Thyroid gland (tissue), 4 donors: ENCODE results near the gene POU2AF3. TPM values are rescaled to one million over a fixed set of nuclear protein-coding genes. Genes with fewer than 3 reads are reported as not detected.

ENCODE experiments used
- DNase-seq, 2 donors: peaks; one replicate each; pipeline ENCODE4 v3.0.0-alpha.2; 2019
- H3K27ac ChIP-seq, 3 donors: fragments of 200-600 bp; sonication (generic); 1 replicate in 2 of 3; 2 replicates in 1 of 3; pipeline ENCODE4 v1.5.1; 2016 to 2019; ENCODE audit warnings: mild to moderate bottlenecking in 1 of 3, moderate library complexity in 1 of 3
- H3K27me3 ChIP-seq: fragments of 200-600 bp; sonication (generic); one replicate; pipeline ENCODE4 v1.5.1; 2019
- H3K36me3 ChIP-seq, 2 donors: fragments of 200-600 bp; sonication (generic); one replicate each; pipeline ENCODE4 v1.5.1; 2016 to 2019
- H3K4me1 ChIP-seq, 2 donors: fragments of 200-600 bp; sonication (generic); one replicate each; pipeline ENCODE4 v1.5.1; 2017 to 2019
- H3K4me3 ChIP-seq, 3 donors: fragments of 200-600 bp; sonication (generic); replicated peaks in 1 of 3; 1 replicate in 2 of 3; 2 replicates in 1 of 3; pipeline ENCODE4 v1.5.1; 2016; ENCODE audit warnings: mild to moderate bottlenecking in 1 of 3
- H3K9me3 ChIP-seq: fragments of 200-600 bp; sonication (generic); one replicate; pipeline ENCODE4 v1.5.1; 2017
- CTCF ChIP-seq, 6 experiments: fragments of 200-600 bp in 3 of 6; fragments of 450-650 bp in 3 of 6; sonication (generic) in 3 of 6; IDR thresholded peaks; one replicate each; pipeline ENCODE4 v1.5.1; 2016 to 2019; ENCODE audit warnings: antibody characterized with exemption in 6 of 6, mild to moderate bottlenecking in 2 of 6, inconsistent platforms in 1 of 6, moderate library complexity in 1 of 6
- POLR2A ChIP-seq, 2 donors: fragments of 450-650 bp; IDR thresholded peaks; one replicate each; pipeline ENCODE4 v1.6.1; 2017; ENCODE audit warnings: antibody characterized with exemption in 2 of 2, mild to moderate bottlenecking in 2 of 2, moderate library complexity in 1 of 2
- WGBS, 2 donors: methylation state at CpG; one replicate each; pipeline ENCODE4 v1.1.5; 2017; 5-methylcytosine and 5-hydroxymethylcytosine counted together
- intact Hi-C: fragments of 100-400 bp; cut with DNase I; formaldehyde crosslinking; loops from one replicate; pipeline ENCODE4 v1.15.1; 2023
- total RNA-seq, 4 donors: library from RNA; depleted of rRNA; stranded (reverse); fragments of >200 nt; gene quantifications; one replicate each; pipeline ENCODE4 v1.2.3, GENCODE V29; 2016

The POU2AF3 gene
- total RNA-seq, 4 donors from 2014 or later, result 2.0 to 5.0 (median 4.6) TPM; not detected in 1

GRCh38 chr11:111354601-111354891, 56.2 kb downstream of the POU2AF3 start:
- intact Hi-C loops, result no loop called here
- H3K27ac ChIP-seq, result no peak overlapping the region
- no peak overlapping the region for H3K4me3 ChIP-seq
- WGBS, 2 donors, result 94 to 95% methylated on average over 2 of the region's 2 CpGs
- no peaks in the 10 kb centered on the region for H3K27me3 ChIP-seq
- H3K9me3 ChIP-seq, result no peaks in the 10 kb centered on the region
- H3K36me3 ChIP-seq, result no peaks in the 10 kb centered on the region
- TF ChIP-seq POLR2A (IDR thresholded peaks at IDR 0.05), result no peak
- no peak for TF ChIP-seq CTCF (IDR thresholded peaks at IDR 0.05)
- DNase-seq, result no peak
- no peaks in the 10 kb centered on the region for H3K4me1 ChIP-seq

- DNase-seq, result no peak
- Histone ChIP-seq H3K27me3 (no peaks in the 10 kb centered on the region), H3K4me1 (no peaks in the 10 kb centered on the region), H3K36me3 (no peaks in the 10 kb centered on the region), H3K27ac (no peak overlapping the region), H3K4me3 (no peak overlapping the region), H3K9me3 (no peaks in the 10 kb centered on the region)
- TF ChIP-seq CTCF (IDR thresholded peaks at IDR 0.05) (no peak), POLR2A (IDR thresholded peaks at IDR 0.05) (no peak)
- WGBS, 2 donors, result 90 to 95% methylated on average over 5 of the region's 5 CpGs
- intact Hi-C loops, result no loop called here
Measured at GRCh38 chr11:111355101-111355500, 56.8 kb downstream of the POU2AF3 start.

DNA sequence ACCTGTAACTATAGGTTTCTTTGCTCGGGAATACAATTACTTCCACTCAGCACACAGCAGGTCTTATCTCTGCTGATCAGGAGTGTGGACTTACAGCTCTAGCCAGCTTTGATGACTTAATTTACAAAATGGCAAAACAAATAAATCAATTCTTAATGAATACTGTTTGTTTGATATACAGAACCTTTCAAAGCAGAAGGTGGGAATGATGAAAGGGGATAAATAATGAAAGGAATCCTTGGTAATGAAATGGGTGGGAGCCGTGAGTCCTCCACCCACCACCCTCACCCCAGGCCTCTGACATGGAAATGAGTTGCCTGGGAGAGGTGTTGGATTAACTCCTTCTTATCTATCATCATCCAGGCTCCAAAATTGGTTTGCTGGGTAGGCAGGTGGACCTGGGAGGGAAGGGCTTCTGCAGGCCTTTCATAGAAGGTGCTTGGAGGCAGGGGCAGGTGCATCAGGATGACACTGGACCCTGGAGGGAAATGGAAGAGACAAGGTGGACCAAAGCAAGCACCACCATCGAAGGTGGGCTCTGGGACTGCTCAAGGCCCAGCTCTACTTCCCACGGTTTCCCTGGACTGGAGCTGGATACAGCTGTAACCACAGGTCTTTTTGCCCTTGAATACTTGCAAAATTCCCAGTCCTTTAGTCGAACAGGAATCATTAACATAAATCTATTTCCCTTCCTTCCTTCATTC, 57.8 kb downstream of the POU2AF3 start:
- no peaks in the 10 kb centered on the region for H3K9me3 ChIP-seq
- H3K27me3 ChIP-seq, result no peaks in the 10 kb centered on the region
- no peak overlapping the region for H3K27ac ChIP-seq
- no peak overlapping the region for H3K4me3 ChIP-seq
- TF ChIP-seq POLR2A (IDR thresholded peaks at IDR 0.05) (no peak), CTCF (IDR thresholded peaks at IDR 0.05) (no peak)
- 79 to 85% methylated on average over 5 of the region's 5 CpGs for WGBS, 2 donors
- H3K36me3 ChIP-seq, result no peaks in the 10 kb centered on the region
- no peaks in the 10 kb centered on the region for H3K4me1 ChIP-seq
- intact Hi-C loops, result no loop called here
- DNase-seq, result no peak

GRCh38 chr11:111356660-111357048, 58.3 kb downstream of the POU2AF3 start:
- H3K36me3 ChIP-seq, result no peaks in the 10 kb centered on the region
- no peaks in the 10 kb centered on the region for H3K9me3 ChIP-seq
- H3K27me3 ChIP-seq, result no peaks in the 10 kb centered on the region
- DNase-seq, result no peak
- intact Hi-C loops, result no loop called here
- 79 to 92% methylated on average over 3 of the region's 3 CpGs for WGBS, 2 donors
- no peak for TF ChIP-seq CTCF (IDR thresholded peaks at IDR 0.05)
- TF ChIP-seq POLR2A (IDR thresholded peaks at IDR 0.05), result no peak
- no peaks in the 10 kb centered on the region for H3K4me1 ChIP-seq
- no peak overlapping the region for H3K4me3 ChIP-seq
- H3K27ac ChIP-seq, result no peak overlapping the region

- WGBS, 2 donors, result 85 to 86% methylated on average over 18 of the region's 18 CpGs
- H3K27me3 ChIP-seq, result no peaks in the 10 kb centered on the region
- no peak overlapping the region for H3K27ac ChIP-seq
- H3K4me1 ChIP-seq, result no peaks in the 10 kb centered on the region
- H3K36me3 ChIP-seq, result no peaks in the 10 kb centered on the region
- intact Hi-C loops, result no loop called here
- no peaks in the 10 kb centered on the region for H3K9me3 ChIP-seq
- H3K4me3 ChIP-seq, result no peak overlapping the region
- no peak for DNase-seq
- TF ChIP-seq POLR2A (IDR thresholded peaks at IDR 0.05) (no peak), CTCF (IDR thresholded peaks at IDR 0.05) (no peak)
Measured at GRCh38 chr11:111357150-111358037, 59.0 kb downstream of the POU2AF3 start.
